Prostate gland (tissue), 2 donors: ENCODE data around the gene MCAM. TPM values are rescaled to one million over a fixed set of nuclear protein-coding genes. Genes with fewer than 3 reads are reported as not detected.

Experiments used
- DNase-seq: peaks from one replicate; pipeline ENCODE4 v3.0.0-alpha.2; 2019; ENCODE audit warnings: low spot score
- H3K27ac ChIP-seq, 2 donors: fragments of 200-600 bp; sonication (generic); 2 replicates each; pipeline ENCODE4 v1.5.1; 2017 to 2019
- H3K27me3 ChIP-seq: fragments of 200-600 bp; sonication (generic); replicated peaks from 2 replicates; pipeline ENCODE4 v1.5.1; 2019; ENCODE audit not compliant: insufficient read depth
- H3K36me3 ChIP-seq, 2 donors: fragments of 200-600 bp; sonication (generic); 1 replicate in 1 of 2; 2 replicates in 1 of 2; pipeline versions ENCODE4 v1.5.1 to v1.8.1; 2017 to 2019
- H3K4me1 ChIP-seq: fragments of 200-600 bp; sonication (generic); replicated peaks from 2 replicates; pipeline ENCODE4 v1.5.1; 2019
- H3K4me3 ChIP-seq, 2 donors: fragments of 200-600 bp; sonication (generic); 2 replicates each; pipeline ENCODE4 v1.5.1; 2017 to 2019
- H3K9me3 ChIP-seq: fragments of 200-600 bp; sonication (generic); 2 replicates; pipeline ENCODE4 v1.5.1; 2017
- CTCF ChIP-seq, 4 experiments: fragments of 200-600 bp in 2 of 4; fragments of 450-650 bp in 2 of 4; sonication (generic) in 2 of 4; IDR thresholded peaks; 1 replicate in 3 of 4; 2 replicates in 1 of 4; pipeline ENCODE4 v1.5.1; 2016 to 2019; ENCODE audit warnings: antibody characterized with exemption in 4 of 4, mild to moderate bottlenecking in 2 of 4, moderate library complexity in 2 of 4
- POLR2A ChIP-seq: fragments of 450-650 bp; IDR thresholded peaks from one replicate; pipeline ENCODE4 v1.6.1; 2016; ENCODE audit warnings: antibody characterized with exemption, mild to moderate bottlenecking
- POLR2AphosphoS5 ChIP-seq: sonication (generic); formaldehyde crosslinking; IDR thresholded peaks from one replicate; pipeline ENCODE4 v1.6.1; 2017; ENCODE audit warnings: antibody characterized with exemption
- WGBS: methylation state at CpG from one replicate; pipeline ENCODE4 v1.1.5; 2018; 5-methylcytosine and 5-hydroxymethylcytosine counted together
- intact Hi-C: fragments of 100-400 bp; cut with DNase I; formaldehyde crosslinking; loops from one replicate; pipeline ENCODE4 v1.14.2; 2022
- total RNA-seq, 2 donors: library from RNA; depleted of rRNA; stranded (reverse); fragments of >200 nt; gene quantifications; one replicate each; pipeline ENCODE4 v1.1.0, GENCODE V29; 2016

The MCAM gene
- total RNA-seq, 2 donors from 2014 or later: 156 to 292 TPM

- H3K4me1 ChIP-seq: no peaks in the 10 kb centered on the region
- H3K9me3 ChIP-seq: no peaks in the 10 kb centered on the region
- TF ChIP-seq POLR2A: no peak
- no peak for TF ChIP-seq POLR2AphosphoS5
- no peak for TF ChIP-seq CTCF (IDR thresholded peaks at IDR 0.05)
- no peaks in the 10 kb centered on the region for H3K27me3 ChIP-seq
- no peaks in the 10 kb centered on the region for H3K36me3 ChIP-seq
- no peak overlapping the region for H3K4me3 ChIP-seq
- 94% methylated on average over 9 of the region's 9 CpGs for WGBS
- no peak for DNase-seq
- intact Hi-C loops: loop anchor here (5.0 kb wide), 1 partner anchor 78 kb away; the partner anchor contains the start of gene CBL
- H3K27ac ChIP-seq: no peak overlapping the region
Observed at GRCh38 chr11:119285431-119285830, 31.5 kb downstream of the MCAM start.

GRCh38 chr11:119284344-119285157 lies 32.4 kb downstream of the MCAM start:
- TF ChIP-seq POLR2AphosphoS5: peak; percentile 36
- TF ChIP-seq CTCF (IDR thresholded peaks at IDR 0.05): peak in 3 of 4 experiments; percentile 31 to 44 (median 42)
- TF ChIP-seq POLR2A: no peak
- WGBS: 70% methylated on average over 9 of the region's 9 CpGs
- intact Hi-C loops: loop anchor here (5.0 kb wide), 1 partner anchor 77 kb away; the partner anchor contains the start of gene CBL

DNA sequence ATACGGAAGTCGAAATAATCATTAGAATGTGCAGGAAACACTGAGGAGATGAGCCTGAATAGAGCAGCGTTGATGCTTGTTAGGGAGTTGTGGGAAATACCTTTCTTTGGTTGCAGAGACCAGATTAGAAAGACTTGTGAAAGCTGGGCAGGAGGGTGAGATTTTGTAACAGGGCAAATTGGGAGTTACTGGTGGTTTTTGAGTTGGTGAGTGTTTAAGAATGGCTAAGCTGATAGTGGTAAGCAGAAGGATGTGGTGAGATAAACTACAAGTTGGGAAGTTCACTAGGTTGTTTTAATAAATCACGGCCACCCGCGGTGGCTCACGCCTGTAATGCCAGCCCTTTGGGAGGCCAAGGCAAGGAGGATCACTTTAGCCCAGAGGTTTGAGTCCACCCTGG lies 34.4 kb downstream of the MCAM start:
- WGBS: 91% methylated on average over 7 of the region's 7 CpGs
- no peaks in the 10 kb centered on the region for H3K36me3 ChIP-seq
- TF ChIP-seq POLR2A (no peak), POLR2AphosphoS5 (no peak), CTCF (IDR thresholded peaks at IDR 0.05) (no peak)
- no peaks in the 10 kb centered on the region for H3K4me1 ChIP-seq
- intact Hi-C loops: no loop called here
- no peak for DNase-seq
- H3K9me3 ChIP-seq: no peaks in the 10 kb centered on the region
- H3K27me3 ChIP-seq: no peaks in the 10 kb centered on the region
- H3K4me3 ChIP-seq: no peak overlapping the region
- no peak overlapping the region for H3K27ac ChIP-seq

More at GRCh38 chr11:119284344-119285157, 32.4 kb downstream of the MCAM start:
- H3K27me3 ChIP-seq: no peaks in the 10 kb centered on the region
- no peak for DNase-seq
- no peaks in the 10 kb centered on the region for H3K4me1 ChIP-seq
- H3K36me3 ChIP-seq: no peaks in the 10 kb centered on the region
- H3K4me3 ChIP-seq: no peak overlapping the region
- no peak overlapping the region for H3K27ac ChIP-seq
- no peaks in the 10 kb centered on the region for H3K9me3 ChIP-seq

GRCh38 chr11:119277660-119278059 lies 39.3 kb downstream of the MCAM start:
- Histone ChIP-seq H3K9me3 (no peaks in the 10 kb centered on the region), H3K4me3 (no peak overlapping the region), H3K27ac (no peak overlapping the region), H3K27me3 (no peaks in the 10 kb centered on the region), H3K36me3 (no peaks in the 10 kb centered on the region), H3K4me1 (no peaks in the 10 kb centered on the region)
- WGBS: 94% methylated on average over 1 of the region's 1 CpG
- intact Hi-C loops: no loop called here
- TF ChIP-seq CTCF (IDR thresholded peaks at IDR 0.05): no peak
- no peak for TF ChIP-seq POLR2AphosphoS5
- no peak for TF ChIP-seq POLR2A
- no peak for DNase-seq

DNA sequence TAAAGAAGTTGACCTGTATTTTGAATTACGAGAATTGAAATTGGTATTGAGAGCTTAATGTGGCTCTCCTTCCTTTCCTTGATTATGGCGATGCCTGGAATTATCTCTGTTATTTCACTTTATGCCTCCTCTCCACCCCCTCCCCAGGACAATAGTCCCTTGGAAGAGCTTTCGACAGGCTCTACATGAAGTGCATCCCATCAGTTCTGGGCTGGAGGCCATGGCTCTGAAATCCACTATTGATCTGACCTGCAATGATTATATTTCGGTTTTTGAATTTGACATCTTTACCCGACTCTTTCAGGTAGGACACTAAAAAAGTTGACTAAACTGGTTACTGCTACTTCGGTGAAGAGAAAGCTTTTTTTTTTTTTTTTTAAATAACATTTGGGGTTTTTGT lies 43.2 kb downstream of the MCAM start:
- Histone ChIP-seq H3K36me3 (no peaks in the 10 kb centered on the region), H3K4me1 (no peaks in the 10 kb centered on the region), H3K9me3 (no peaks in the 10 kb centered on the region), H3K27me3 (no peaks in the 10 kb centered on the region), H3K4me3 (no peak overlapping the region), H3K27ac (no peak overlapping the region)
- no peak for DNase-seq
- intact Hi-C loops: no loop called here
- TF ChIP-seq POLR2A (no peak), CTCF (IDR thresholded peaks at IDR 0.05) (no peak), POLR2AphosphoS5 (no peak)
- WGBS: 95% methylated on average over 6 of the region's 6 CpGs
